ENCODE measurements around the gene ITPRID2. TPM values are rescaled to one million over a fixed set of nuclear protein-coding genes. Genes with fewer than 3 reads are reported as not detected.

Gene ITPRID2
- total and polyA plus RNA-seq, 3 donors from 2014 or later, result 93.3 to 190 (median 179) TPM

- intact Hi-C loops (cut with DNase I; ENCODE audit: low total_unique reads), result no loop called here
- Histone ChIP-seq H3K4me3 (no peak overlapping the region), H3K4me1 (no peaks in the 10 kb centered on the region), H3K9me3 (no peaks in the 10 kb centered on the region), H3K27ac (no peak overlapping the region), H3K27me3 (no peaks in the 10 kb centered on the region), H3K36me3 (ENCODE audit: low read depth, missing control alignments) (no peaks in the 10 kb centered on the region)
- DNase-seq, result no peak
- TF ChIP-seq CTCF (IDR thresholded peaks at IDR 0.05) (no peak), POLR2A (IDR thresholded peaks at IDR 0.05) (no peak)
- WGBS, 2 donors, result 92 to 100% methylated on average over 1 of the region's 1 CpG
Observed at GRCh38 chr2:181907635-181908034, 16.1 kb downstream of the ITPRID2 start.

- no peaks in the 10 kb centered on the region for H3K27me3 ChIP-seq
- no peak overlapping the region for H3K27ac ChIP-seq
- no peak overlapping the region for H3K4me3 ChIP-seq
- TF ChIP-seq POLR2A (IDR thresholded peaks at IDR 0.05) (no peak), CTCF (IDR thresholded peaks at IDR 0.05) (no peak)
- H3K36me3 ChIP-seq (ENCODE audit: low read depth, missing control alignments), result no peaks in the 10 kb centered on the region
- WGBS, 2 donors, result 74 to 81% methylated on average over 2 of the region's 2 CpGs
- H3K9me3 ChIP-seq, result no peaks in the 10 kb centered on the region
- intact Hi-C loops (cut with DNase I; ENCODE audit: low total_unique reads), result no loop called here
- DNase-seq, result no peak
- no peaks in the 10 kb centered on the region for H3K4me1 ChIP-seq
Observed at GRCh38 chr2:181910028-181910831, 18.7 kb downstream of the ITPRID2 start.

- H3K9me3 ChIP-seq, result no peaks in the 10 kb centered on the region
- 44 to 64% methylated on average over 2 of the region's 2 CpGs for WGBS, 2 donors
Observed at GRCh38 chr2:181911830-181912229, 20.3 kb downstream of the ITPRID2 start.

GRCh38 chr2:181915102-181915501 lies 23.6 kb downstream of the ITPRID2 start:
- Histone ChIP-seq H3K4me1 (no peaks in the 10 kb centered on the region), H3K27me3 (no peaks in the 10 kb centered on the region), H3K9me3 (no peaks in the 10 kb centered on the region), H3K36me3 (ENCODE audit: low read depth, missing control alignments) (no peaks in the 10 kb centered on the region), H3K27ac (no peak overlapping the region), H3K4me3 (no peak overlapping the region)
- DNase-seq, result no peak
- WGBS, 2 donors, result 83 to 95% methylated on average over 1 of the region's 1 CpG
- intact Hi-C loops (cut with DNase I; ENCODE audit: low total_unique reads), result no loop called here
- TF ChIP-seq CTCF (IDR thresholded peaks at IDR 0.05), result no peak
- no peak for TF ChIP-seq POLR2A (IDR thresholded peaks at IDR 0.05)

More at GRCh38 chr2:181911830-181912229, 20.3 kb downstream of the ITPRID2 start:
- Histone ChIP-seq H3K27ac (no peak overlapping the region), H3K4me1 (no peaks in the 10 kb centered on the region), H3K36me3 (ENCODE audit: low read depth, missing control alignments) (no peaks in the 10 kb centered on the region), H3K4me3 (no peak overlapping the region), H3K27me3 (no peaks in the 10 kb centered on the region)
- no peak for DNase-seq
- TF ChIP-seq CTCF (IDR thresholded peaks at IDR 0.05), result no peak
- no peak for TF ChIP-seq POLR2A (IDR thresholded peaks at IDR 0.05)
- intact Hi-C loops (cut with DNase I; ENCODE audit: low total_unique reads), result no loop called here

All from testis (tissue), 3 donors.